ENCODE results near the gene ESRRG.

DNA sequence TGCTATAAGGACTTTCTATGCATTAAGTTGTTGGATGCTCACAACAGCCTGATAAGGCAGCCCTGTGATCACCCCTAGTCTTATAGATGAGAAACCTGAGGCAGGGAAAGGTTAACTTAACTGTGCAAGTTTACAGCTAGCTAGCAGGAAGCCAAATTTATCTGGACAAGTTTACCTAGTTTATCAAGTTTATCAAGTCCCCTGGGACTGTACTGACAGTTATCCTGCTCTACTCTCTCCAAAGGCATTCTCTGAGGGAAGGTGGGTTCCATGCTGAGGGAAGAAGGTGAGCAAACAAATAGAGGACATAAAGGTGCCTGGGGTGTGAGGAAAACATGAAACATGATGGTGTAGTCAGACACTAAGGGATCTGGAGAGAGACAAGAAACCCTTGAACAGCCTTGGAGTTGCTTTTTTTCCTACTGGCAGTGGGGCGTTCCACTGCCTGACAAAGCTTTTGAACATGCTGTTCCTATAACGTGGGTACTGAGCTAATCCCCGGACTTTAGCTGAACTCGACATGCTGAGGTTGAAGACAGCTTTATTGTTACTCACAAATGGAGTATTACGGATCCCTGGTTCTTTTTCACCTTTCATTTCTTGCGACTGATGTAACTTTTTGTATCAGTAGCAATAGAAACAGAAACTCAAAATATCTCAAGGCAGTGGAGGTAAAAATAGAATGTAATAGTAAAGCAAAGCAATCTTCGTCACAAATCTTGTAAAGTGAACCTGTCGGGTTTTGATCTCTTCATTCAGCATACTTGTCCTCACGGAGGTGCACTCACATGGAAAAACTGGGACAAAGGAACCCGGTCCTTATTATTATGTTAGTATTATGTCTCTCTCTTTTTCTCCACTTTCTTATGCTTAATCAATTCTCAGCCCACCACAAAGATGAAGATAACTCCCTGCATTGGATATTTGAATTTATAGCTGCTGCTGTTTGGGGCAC is 42.4 kb upstream of the ESRRG start:
- TF ChIP-seq, protein P1, sequence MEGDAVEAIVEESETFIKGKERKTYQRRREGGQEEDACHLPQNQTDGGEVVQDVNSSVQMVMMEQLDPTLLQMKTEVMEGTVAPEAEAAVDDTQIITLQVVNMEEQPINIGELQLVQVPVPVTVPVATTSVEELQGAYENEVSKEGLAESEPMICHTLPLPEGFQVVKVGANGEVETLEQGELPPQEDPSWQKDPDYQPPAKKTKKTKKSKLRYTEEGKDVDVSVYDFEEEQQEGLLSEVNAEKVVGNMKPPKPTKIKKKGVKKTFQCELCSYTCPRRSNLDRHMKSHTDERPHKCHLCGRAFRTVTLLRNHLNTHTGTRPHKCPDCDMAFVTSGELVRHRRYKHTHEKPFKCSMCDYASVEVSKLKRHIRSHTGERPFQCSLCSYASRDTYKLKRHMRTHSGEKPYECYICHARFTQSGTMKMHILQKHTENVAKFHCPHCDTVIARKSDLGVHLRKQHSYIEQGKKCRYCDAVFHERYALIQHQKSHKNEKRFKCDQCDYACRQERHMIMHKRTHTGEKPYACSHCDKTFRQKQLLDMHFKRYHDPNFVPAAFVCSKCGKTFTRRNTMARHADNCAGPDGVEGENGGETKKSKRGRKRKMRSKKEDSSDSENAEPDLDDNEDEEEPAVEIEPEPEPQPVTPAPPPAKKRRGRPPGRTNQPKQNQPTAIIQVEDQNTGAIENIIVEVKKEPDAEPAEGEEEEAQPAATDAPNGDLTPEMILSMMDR (IDR thresholded peaks at IDR 0.05; ENCODE audit: low read length), result no peak
- TF ChIP-seq EZH2 (IDR thresholded peaks at IDR 0.05; ENCODE audit: borderline replicate concordance, low read length), result no peak

Measured in OCI-LY1 (cell line).